ENCODE results near the gene STX2.
"Not testable (repeated sequence)": the region's sequence is repeated elsewhere in the genome, so short reads cannot be mapped to it uniquely, and the experiment has no call there.

Gene STX2

DNA sequence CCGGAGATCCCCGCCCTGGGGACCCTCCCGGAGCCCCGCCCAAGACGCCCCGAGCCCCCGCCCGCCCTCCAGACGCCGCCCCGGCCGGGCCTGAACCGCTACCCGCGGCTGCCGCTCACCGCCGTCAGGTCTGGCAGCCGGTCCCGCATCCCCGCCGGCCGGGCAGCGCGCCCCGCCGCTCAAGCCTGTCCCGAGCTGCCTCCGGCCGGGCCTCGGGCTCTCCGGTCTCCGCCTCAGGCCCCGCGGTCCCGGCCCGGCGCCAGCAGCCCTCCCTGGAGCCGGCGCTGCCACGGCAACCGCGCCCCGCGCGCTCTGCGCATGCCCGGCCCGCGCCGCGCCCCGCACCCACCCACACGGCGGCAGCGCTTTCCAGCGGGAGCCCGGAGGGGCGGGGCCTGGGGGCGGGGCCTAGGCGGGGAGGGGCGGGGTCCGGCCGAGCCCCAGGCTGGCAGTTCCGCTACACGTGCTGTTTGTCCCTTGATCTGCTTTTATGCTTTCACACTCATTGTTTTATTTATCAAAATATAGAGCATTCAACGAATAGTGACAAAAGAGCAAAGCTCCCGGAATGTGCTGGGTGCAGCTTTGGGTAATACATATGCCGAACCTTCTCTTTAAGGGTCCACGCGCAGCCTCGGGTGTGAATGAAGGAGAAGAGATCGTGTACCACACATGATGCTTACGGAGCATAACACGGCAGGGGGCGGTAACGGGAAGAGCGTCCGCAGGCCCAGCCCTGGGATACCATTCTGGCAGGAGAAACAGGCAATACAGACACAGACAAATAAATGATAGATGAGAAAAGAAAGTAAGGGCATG lies at the start of gene STX2:
TSS of gene STX2 (minus strand) at position 300 of the 819 bp plus-strand sequence. CDS start at position 149, 151 bp downstream.
- peak; percentile 85 for DNase-seq (ENCODE audit: low spot score)

DNA sequence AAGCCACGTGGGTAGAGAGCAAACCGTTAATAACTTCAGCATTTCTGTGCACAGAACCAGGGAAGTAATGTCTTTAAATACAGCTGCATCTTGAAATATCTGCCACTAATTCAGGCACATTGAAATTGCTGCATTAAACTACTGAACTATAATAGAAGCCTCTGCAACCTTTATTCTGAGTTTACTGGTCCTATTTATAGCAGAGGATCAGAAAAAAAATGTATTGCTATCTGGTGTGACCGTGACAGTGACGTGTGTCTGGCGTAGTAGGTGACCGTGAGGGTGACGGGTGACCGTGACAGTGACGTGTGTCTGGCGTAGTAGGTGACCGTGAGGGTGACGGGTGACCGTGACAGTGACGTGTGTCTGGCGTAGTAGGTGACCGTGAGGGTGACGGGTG lies 48.1 kb upstream of the STX2 start:
- not testable (repeated sequence) for DNase-seq (ENCODE audit: low spot score)

DNA sequence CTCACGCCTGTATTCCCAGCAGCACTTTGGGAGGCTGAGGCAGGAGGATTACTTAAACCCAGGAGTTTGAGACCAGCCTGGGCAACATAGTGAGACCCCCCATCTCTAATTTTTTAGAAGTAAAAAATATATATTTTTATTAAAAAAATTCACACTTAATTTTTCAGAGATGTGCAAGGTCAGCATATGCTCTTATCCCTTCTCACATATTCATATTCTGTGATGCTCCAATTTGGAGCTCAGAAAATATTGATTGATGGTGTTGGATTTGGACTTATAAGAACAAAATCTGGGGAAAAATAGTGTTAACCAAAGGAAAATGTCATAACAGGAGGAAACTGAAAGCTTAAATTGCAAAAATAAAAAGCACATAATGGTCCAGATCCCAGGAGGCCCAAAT lies 42.5 kb upstream of the STX2 start:
- DNase-seq (ENCODE audit: low spot score) = no peak

DNA sequence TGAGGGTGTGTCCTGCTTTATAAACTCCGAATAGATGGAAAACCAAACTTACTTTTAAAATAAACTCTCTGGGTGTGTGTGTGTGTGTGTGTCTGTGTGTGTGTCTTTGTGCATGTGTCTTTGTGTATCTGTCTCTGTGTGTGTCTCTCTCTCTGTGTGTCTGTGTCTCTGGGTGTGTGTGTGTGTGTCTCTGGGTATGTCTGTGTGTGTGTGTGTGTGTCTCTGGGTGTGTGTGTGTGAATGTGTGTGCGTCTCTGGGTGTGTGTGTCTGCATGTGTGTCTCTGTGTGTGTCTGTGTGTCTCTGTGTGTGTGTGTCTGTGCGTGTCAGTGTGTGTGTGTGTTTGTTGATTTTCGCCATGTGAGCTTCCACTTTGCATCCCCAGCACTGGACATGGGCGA lies 42.0 kb upstream of the STX2 start:
- DNase-seq (ENCODE audit: low spot score) = no peak

DNA sequence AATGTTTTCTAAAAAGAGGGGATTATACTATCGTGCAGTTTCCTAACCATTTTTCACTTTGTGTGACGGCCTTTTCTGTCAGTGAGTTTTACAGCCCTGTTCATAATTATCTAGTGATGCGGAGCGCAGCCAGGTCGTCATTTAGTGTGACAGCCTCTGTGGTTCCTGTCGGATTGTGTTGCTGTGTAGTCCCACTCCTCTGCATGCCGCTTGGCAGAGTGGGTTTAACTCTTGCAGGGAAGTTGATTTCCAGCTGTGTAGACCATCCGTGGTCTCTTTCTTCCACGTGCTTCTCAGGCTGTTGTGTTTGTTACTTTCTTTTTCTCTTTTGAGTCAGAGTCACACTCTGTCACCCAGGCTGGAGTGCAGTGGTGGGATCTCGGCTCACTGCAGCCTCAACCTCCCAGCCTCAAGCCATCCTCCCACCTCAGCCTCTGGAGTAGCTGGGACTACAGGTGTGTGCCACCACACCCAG lies 41.4 kb upstream of the STX2 start:
- peak; percentile 50 for DNase-seq (ENCODE audit: low spot score)

DNA sequence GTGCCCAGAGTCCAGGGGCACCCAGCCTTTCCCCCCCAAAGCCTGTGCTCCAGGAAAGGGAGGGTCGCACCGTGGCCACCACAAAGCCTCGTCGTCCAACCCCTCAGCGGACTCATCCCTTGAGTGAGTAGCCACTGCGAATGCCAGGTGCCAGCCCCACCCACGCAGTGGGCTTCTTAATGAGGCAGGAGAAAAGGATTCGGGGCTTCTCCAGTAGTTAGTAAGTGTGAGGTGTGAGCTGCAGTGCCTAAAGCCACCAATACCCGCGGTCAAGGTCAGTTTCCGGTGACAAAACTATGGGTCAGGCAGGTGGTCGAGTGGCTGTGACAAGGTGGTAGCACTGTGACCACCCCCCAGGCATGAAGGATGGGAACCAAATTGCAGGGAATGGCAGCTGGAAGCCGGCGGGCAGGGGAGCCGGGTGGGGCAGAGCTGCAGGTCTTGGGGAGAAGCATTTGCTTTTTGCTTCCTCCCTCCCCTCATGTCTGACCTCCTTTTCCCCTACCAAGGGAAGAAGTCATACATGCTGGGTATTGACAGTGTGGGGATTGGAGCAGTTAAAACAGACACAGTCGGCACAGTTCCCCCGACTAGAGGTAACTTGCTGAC lies 40.8 kb upstream of the STX2 start:
- no peak for DNase-seq (ENCODE audit: low spot score)

DNA sequence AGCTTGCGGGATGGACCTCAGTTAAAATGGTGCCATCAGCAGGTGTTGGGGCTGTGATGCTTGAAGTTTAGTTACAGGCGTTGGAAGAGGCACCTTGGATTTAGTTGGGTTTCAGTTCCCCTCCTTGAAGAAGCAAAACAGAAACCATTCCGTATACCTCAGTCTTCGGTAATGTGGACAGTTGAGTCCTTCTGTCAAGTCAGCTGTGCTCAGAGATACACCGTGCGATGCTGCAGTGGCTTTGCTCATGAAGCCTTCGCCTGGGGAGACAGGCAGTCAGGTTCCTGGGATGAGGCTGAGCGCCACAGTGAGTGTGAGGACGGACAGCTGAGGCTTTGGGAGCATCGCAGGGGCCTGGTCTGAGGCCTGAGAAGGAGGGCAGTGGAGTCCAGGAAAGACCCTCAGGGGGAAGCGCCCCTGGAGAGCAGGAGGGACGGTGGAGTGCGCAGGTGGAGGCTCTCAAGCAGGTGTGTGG lies 40.2 kb upstream of the STX2 start:
- DNase-seq (ENCODE audit: low spot score) = peak; percentile 86

DNA sequence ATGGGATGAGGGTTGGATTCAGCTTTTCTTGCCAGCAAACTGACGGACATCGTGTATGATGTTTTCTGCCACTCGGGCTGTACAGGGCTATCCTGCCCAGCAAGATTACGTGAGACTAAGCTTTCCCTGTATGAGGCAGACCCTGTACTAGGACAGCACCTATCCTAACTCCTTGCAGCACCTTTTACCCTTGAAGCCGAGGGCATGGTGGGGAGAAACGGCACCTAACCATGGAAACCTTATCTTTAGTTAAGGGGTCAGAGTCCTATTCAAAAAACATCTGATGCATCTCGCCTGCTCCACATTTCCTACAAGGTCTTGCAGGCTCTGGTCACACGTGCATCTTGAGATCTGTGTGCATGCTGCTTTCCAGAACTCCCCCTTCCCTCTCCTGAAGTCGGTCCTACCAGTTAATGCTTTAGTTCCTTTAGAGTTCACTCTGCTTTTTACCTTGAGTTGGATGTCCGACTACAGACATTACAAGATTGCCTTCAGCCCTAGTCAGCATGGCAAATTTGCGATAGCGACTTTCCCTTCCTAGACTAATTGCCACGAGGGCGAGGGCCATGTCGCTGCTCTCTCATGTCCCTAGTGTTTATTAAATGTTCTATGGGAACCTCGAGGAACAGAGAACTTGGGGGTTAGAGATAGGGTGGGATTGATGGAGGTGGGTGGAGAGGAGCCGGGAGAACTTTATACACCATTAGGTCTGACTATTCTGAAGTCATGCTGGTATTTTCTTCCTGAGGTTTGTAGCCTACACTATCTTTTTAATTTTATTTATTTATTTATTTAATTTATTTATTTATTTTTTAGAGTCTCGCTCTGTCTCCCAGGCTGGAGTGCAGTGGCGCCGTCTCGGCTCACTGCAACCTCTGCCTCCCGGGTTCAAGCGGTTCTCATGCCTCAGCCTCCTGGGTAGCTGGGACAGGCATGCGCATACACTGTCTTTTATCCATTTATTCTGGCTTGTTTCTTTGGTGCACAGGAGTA lies 39.4 kb upstream of the STX2 start:
- peak; percentile 51 for DNase-seq (ENCODE audit: low spot score)

DNA sequence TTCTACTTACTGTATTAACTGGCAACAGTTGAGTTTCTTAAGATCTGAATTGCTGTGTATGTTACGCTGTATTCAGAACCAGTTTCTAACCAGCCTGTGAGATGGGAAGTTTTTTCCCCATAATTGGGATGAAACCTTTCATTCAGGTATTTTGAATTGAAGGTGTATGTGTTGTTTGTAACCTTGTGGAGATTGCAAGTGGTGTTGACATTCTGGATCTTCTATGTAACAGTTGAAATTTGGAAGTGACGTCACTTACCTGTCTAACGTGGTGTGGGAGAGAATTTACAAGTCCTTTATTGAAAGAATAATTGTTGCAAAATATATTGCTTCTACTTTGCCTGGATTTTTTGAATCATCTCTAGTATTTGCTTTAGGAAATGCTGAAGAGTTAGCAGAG lies 38.3 kb upstream of the STX2 start:
- peak; percentile 17 for DNase-seq (ENCODE audit: low spot score)

DNA sequence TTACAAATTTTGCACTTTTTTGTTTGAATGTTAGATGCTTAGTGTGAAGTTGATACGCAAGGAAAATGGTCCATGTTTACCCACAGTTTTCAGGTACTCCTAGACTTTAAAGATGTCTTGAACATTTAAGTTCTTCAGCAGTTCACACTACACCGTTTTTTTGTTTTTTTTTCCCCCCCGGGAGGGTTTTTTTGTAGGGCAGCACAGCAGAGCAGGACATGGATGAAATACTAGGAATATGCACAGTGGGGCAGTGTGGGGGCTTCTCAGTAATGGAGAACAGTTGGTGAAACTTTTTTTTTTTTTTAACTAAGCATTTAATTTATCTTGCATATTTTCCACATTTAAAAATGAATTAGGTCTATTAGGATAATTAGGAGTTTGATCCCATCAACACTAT lies 37.7 kb upstream of the STX2 start:
- no peak for DNase-seq (ENCODE audit: low spot score)

DNA sequence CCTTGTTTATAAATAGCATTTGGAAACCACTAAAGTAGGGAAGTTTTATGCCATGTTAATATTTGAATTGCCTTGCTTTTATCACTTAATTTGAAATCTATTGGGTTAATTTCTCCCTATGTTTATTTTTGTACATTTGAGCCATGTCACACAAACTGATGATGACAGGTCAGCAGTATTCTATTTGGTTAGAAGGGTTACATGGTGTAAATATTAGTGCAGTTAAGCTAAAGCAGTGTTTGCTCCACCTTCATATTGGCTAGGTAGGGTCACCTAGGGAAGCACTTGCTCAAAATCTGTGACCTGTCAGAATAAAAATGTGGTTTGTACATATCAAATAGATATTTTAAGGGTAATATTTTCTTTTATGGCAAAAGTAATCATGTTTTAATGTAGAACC lies 37.2 kb upstream of the STX2 start:
- no peak for DNase-seq (ENCODE audit: low spot score)

DNA sequence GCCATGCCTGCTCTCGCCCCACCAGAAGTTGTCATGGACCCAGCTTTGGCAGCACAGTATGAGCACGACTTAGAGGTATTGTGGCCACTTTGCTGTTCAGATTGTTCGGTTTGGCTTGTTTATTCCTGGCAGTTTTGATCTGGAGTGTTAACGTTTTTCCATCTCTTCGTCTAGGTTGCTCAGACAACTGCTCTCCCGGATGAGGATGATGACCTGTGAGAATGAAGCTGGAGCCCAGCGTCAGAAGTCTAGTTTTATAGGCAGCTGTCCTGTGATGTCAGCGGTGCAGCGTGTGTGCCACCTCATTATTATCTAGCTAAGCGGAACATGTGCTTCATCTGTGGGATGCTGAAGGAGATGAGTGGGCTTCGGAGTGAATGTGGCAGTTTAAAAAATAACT lies 36.7 kb upstream of the STX2 start:
- not testable (repeated sequence) for DNase-seq (ENCODE audit: low spot score)

DNA sequence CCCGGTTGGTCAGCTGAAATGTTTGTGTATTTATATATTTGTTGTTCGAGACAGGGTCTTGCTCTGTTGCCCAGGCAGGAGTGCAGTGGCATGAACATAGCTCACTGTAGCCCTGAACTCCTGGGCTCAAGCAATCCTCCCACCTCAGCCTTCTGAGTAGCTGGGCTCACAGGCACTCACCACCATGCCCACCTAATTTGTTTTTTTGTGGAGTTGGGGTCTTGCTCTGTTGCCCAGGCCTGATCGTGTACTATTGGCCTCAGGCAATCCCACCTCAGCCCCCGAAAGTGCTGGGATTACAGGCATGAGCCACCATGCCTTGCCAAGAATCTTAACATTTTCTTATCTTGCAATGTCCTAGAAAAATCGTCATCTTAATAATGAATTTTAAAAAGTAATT lies 36.1 kb upstream of the STX2 start:
- no peak for DNase-seq (ENCODE audit: low spot score)

DNA sequence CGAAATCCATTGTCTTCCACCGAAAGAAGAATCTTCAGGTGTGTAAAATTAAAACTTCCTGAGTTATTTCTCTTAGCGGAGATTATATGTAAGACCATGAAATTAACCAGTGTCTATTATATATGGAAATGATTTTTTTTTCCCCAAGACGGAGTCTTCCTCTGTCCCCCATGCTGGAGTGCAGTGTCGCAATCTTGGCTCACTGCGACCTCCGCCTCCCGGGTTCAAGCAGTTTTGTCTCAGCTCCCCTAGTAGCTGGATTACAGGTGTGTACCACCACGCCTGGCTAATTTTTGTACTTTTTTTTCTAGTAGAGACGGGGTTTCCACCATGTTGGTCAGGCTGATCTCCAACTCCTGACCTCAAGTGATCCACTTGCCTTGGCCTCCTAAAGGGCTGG lies 35.6 kb upstream of the STX2 start:
- no peak for DNase-seq (ENCODE audit: low spot score)

DNA sequence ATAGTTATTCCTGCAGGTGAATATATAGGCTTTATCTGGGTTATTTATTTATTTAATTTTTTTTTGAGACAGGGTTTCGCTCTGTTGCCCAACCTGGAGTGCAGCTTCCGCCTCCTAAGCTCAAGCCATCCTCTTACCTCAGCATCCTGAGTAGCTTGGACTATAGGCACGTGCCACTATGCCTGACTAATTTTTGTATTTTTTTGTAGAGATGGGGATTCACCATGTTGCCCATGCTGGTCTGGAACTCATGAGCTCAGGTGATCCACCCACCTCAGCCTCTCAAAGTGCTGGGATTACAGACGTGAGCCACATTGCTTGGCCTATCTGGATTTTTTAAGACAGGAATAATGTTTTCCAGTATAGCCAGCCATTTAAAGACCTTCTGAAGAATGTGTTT lies 34.8 kb upstream of the STX2 start:
- DNase-seq (ENCODE audit: low spot score) = peak; percentile 41

DNA sequence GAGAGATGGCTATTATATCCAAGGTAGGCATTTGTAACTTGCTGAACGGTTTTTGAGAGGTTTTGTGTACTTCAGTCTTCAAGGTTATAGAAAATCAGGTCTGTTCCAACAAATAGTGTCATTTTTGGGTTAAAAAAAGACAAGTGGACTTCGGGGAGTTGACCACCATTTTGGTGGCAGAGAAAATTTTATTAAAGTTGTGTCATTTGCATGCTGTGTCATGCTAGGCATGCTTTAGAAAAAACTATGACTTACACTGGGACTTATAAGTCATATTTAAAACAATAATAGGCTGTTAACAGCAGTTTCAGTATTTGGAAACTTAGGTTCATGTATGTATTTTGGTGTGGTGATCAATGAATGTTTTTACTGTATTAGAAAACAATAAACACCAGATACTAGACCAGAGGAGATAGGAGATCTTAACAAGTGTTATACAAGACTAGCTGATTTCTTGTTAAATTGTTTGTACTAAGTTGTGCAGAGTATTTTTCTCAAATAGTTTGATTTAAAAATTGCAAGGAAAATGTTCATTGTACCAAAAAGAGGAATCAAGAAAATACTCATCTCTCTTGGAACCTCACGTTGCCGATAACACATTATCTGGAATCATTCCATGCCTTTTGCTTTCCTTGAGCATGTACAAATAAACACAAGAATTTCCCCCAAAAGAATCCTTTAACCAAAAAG lies 34.2 kb upstream of the STX2 start:
- no peak for DNase-seq (ENCODE audit: low spot score)

DNA sequence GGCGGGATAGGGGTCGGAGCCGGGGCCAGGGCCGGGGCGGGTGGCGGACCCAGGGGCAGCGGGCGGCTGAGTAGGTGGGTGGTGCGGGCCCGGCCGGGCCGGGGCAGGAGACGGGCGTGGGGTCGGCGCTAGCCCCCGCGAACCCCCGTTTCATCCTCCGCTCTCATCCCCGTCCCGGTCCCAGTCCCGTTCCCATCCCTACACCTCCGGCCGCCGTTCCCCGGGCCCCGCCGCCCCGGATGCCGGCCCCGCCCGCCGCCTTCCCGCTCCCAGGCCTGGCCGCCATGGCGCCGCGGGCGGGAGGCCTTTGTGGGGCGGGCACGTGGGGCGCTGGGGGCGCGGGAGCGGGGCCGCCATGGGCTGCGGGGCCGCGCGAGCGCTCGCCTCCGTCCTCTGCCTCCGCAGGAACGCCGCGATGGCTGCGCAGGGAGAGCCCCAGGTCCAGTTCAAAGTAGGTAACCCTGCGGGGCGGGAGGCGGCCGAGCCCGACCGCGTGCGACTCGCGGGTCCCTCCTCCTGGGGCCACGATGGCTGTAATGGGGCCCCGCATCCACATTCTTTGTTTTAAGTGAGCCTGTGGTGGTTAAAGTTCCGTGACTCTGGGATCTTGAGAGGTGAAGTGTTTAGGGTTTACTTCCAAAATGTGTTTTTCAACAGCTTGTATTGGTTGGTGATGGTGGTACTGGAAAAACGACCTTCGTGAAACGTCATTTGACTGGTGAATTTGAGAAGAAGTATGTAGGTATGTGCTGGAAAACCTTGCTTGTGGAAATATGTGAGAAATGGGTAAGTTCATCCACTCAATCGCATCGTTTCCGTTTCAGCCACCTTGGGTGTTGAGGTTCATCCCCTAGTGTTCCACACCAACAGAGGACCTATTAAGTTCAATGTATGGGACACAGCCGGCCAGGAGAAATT lies 33.4 kb upstream of the STX2 start:
- DNase-seq (ENCODE audit: low spot score) = peak; percentile 48

DNA sequence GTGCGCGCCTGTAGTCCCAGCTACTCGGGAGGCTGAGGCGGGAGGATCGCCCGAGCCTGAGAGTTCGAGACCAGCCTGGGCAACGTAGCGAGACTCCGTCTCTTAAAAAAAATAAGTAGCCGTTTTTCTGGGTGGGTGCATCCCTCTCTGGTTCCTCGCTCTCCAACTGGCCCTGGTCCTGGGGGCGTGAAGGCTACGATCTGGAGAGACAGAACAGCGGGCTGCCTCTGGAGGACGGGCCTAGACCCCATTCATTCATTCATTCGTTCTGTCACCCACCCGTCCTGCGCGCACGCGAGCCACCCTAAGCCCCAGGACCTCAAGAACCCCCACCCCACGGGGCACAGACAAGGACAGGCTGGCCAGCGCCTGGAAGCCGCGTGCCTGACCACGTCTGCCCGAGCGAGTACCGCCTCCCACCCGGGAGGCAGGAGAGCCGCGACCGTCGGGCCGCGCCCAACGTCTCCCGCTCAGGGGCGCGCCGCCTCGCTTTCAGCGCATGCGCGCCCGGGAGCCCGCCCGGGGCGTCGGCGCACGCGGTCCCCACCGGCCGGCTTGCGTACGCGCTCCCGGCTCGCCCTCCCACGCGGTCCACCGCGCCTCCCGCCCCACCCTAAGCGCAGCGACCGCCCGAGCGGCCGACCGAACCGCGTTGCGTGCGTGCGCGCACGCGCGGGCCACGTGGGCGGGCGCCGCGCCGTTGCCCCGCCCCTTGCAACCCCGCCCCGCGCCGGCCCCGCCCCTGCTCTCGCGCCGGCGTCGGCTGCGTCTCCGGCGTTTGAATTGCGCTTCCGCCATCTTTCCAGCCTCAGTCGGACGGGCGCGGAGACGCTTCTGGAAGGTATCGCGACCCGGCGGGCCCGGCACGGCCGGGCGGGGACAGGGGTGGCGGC lies 32.5 kb upstream of the STX2 start, which contains the start of gene RAN:
TSS of gene RAN (plus strand) at position 781 of the 893 bp plus-strand sequence. CDS start 528 bp downstream, outside the sequence.
- peak; percentile 92 for DNase-seq (ENCODE audit: low spot score)
